ENCODE measurements around the gene SMIM21.

The SMIM21 gene

DNA sequence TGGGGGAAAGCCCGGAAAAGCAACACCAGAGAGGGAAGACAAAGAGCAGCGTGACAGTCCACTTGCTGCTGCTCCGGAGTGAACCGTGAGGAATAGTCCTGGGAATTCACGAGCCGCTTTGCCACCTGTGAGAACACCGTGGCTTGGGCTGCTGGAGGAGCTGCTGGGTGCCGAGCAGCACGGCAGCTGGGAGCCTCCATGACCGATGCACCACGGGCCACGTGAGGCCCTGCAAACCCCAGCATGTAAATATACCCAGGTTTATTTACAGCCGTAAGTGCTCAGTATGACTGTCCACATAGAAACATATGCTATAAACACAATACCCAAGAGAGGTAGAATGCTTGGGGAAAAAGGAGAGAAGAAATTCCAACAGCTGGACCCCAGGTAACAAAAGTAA, 65.1 kb downstream of the SMIM21 start:
- Histone ChIP-seq H3K4me3 (ENCODE audit: low read depth, low read length) (no peak overlapping the region), H3K36me3 (ENCODE audit: control insufficient read depth in 2 of 2, insufficient read depth in 1 of 2, low read length in 2 of 2) (no peaks in the 10 kb centered on the region), H3K9me3 (ENCODE audit: control insufficient read depth, insufficient read depth, low read depth, low read length) (no peaks in the 10 kb centered on the region), H3K27ac (ENCODE audit: extremely low read depth, low read depth, low read length) (no peak overlapping the region), H3K4me1 (ENCODE audit: control insufficient read depth, insufficient read depth, low read length) (no peaks in the 10 kb centered on the region)
- ChIA-PET POLR2A (no interaction called here), CTCF (no interaction called here)
- TF ChIP-seq ZNF658 (tag by site-specific recombination; IDR thresholded peaks at IDR 0.05): no peak
- no peak for TF ChIP-seq ZNF549 (tag by site-specific recombination; IDR thresholded peaks at IDR 0.05)
- no peak for TF ChIP-seq GFI1B (tag by site-specific recombination; IDR thresholded peaks at IDR 0.05)
- TF ChIP-seq, protein P1, sequence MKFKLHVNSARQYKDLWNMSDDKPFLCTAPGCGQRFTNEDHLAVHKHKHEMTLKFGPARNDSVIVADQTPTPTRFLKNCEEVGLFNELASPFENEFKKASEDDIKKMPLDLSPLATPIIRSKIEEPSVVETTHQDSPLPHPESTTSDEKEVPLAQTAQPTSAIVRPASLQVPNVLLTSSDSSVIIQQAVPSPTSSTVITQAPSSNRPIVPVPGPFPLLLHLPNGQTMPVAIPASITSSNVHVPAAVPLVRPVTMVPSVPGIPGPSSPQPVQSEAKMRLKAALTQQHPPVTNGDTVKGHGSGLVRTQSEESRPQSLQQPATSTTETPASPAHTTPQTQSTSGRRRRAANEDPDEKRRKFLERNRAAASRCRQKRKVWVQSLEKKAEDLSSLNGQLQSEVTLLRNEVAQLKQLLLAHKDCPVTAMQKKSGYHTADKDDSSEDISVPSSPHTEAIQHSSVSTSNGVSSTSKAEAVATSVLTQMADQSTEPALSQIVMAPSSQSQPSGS (tag by site-specific recombination; IDR thresholded peaks at IDR 0.05; ENCODE audit: low read depth): no peak
- TF ChIP-seq FEZF1 (tag by site-specific recombination; IDR thresholded peaks at IDR 0.05): no peak
- TF ChIP-seq, protein P2, sequence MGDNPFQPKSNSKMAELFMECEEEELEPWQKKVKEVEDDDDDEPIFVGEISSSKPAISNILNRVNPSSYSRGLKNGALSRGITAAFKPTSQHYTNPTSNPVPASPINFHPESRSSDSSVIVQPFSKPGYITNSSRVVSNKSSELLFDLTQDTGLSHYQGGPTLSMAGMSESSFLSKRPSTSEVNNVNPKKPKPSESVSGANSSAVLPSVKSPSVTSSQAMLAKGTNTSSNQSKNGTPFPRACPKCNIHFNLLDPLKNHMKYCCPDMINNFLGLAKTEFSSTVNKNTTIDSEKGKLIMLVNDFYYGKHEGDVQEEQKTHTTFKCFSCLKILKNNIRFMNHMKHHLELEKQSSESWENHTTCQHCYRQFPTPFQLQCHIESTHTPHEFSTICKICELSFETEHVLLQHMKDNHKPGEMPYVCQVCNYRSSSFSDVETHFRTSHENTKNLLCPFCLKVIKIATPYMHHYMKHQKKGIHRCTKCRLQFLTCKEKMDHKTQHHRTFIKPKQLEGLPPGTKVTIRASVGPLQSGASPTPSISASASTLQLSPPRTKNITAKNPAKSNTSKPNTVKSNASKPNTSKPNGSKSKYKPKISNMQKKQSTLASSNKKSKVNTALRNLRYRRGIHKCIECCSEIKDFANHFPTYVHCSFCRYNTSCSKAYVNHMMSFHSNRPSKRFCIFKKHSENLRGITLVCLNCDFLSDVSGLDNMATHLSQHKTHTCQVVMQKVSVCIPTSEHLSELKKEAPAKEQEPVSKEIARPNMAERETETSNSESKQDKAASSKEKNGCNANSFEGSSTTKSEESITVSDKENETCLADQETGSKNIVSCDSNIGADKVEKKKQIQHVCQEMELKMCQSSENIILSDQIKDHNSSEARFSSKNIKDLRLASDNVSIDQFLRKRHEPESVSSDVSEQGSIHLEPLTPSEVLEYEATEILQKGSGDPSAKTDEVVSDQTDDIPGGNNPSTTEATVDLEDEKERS (tag by site-specific recombination; IDR thresholded peaks at IDR 0.05): no peak
- no peak for TF ChIP-seq ZNF544 (tag by site-specific recombination; IDR thresholded peaks at IDR 0.05)

DNA sequence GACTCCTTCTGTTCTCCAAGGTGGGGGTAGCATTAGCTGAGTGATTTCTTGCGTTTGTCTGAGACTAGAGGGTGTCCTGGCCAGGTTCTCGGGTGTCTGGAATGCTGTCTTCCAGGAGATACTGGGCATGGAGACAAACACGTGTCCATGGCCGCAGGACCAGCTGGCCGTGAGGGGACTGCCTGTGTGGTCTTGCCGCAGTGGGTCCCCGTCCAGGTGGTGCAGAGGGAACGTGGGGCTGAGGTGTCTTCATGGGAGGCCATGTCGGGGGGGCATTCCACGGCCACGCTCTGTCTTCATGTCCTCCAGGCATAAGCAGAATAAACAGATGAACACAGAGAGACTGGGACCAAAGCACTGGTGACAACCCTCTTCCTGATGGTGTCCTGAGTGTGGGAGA, 66.6 kb downstream of the SMIM21 start:
- no peaks in the 10 kb centered on the region for H3K4me1 ChIP-seq (ENCODE audit: control insufficient read depth, insufficient read depth, low read length)
- ChIA-PET CTCF (interaction anchor here (0.6 kb wide), 1 partner anchor 70 kb away, joined by 3 read pairs; no protein-coding TSS in a partner anchor), POLR2A (no interaction called here)
- H3K27ac ChIP-seq (ENCODE audit: extremely low read depth, low read depth, low read length): no peak overlapping the region
- no peak overlapping the region for H3K4me3 ChIP-seq (ENCODE audit: low read depth, low read length)
- TF ChIP-seq GLI4 (tag by site-specific recombination; IDR thresholded peaks at IDR 0.05) (no peak), ZNF175 (tag by site-specific recombination; IDR thresholded peaks at IDR 0.05) (no peak)
- TF ChIP-seq, protein P3, sequence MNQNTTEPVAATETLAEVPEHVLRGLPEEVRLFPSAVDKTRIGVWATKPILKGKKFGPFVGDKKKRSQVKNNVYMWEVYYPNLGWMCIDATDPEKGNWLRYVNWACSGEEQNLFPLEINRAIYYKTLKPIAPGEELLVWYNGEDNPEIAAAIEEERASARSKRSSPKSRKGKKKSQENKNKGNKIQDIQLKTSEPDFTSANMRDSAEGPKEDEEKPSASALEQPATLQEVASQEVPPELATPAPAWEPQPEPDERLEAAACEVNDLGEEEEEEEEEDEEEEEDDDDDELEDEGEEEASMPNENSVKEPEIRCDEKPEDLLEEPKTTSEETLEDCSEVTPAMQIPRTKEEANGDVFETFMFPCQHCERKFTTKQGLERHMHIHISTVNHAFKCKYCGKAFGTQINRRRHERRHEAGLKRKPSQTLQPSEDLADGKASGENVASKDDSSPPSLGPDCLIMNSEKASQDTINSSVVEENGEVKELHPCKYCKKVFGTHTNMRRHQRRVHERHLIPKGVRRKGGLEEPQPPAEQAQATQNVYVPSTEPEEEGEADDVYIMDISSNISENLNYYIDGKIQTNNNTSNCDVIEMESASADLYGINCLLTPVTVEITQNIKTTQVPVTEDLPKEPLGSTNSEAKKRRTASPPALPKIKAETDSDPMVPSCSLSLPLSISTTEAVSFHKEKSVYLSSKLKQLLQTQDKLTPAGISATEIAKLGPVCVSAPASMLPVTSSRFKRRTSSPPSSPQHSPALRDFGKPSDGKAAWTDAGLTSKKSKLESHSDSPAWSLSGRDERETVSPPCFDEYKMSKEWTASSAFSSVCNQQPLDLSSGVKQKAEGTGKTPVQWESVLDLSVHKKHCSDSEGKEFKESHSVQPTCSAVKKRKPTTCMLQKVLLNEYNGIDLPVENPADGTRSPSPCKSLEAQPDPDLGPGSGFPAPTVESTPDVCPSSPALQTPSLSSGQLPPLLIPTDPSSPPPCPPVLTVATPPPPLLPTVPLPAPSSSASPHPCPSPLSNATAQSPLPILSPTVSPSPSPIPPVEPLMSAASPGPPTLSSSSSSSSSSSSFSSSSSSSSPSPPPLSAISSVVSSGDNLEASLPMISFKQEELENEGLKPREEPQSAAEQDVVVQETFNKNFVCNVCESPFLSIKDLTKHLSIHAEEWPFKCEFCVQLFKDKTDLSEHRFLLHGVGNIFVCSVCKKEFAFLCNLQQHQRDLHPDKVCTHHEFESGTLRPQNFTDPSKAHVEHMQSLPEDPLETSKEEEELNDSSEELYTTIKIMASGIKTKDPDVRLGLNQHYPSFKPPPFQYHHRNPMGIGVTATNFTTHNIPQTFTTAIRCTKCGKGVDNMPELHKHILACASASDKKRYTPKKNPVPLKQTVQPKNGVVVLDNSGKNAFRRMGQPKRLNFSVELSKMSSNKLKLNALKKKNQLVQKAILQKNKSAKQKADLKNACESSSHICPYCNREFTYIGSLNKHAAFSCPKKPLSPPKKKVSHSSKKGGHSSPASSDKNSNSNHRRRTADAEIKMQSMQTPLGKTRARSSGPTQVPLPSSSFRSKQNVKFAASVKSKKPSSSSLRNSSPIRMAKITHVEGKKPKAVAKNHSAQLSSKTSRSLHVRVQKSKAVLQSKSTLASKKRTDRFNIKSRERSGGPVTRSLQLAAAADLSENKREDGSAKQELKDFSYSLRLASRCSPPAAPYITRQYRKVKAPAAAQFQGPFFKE (tag by site-specific recombination; IDR thresholded peaks at IDR 0.05; ENCODE audit: borderline replicate concordance): no peak
- no peaks in the 10 kb centered on the region for H3K9me3 ChIP-seq (ENCODE audit: control insufficient read depth, insufficient read depth, low read depth, low read length)
- no peaks in the 10 kb centered on the region for H3K36me3 ChIP-seq (ENCODE audit: control insufficient read depth in 2 of 2, insufficient read depth in 1 of 2, low read length in 2 of 2)

DNA sequence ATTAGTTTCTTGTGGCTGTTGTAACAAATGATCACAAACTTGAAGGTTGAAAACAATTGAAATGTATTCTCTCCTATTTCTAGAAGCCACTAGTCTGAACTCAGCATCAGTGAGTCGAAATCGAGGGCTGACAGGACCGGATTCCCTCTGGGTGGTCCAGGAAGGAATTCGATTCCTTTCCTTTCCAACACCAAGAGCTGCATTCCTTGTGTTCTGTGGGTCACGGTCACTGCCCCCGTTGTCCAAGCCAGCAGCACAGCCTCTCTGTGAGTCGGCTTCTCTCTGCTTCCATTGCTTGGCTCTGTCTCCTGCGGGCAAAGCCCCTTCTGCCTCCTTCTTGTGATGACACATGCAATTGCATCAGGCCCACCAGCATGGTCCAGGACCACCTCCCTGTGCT, 67.3 kb downstream of the SMIM21 start:
- Histone ChIP-seq H3K4me3 (ENCODE audit: low read depth, low read length) (no peak overlapping the region), H3K4me1 (ENCODE audit: control insufficient read depth, insufficient read depth, low read length) (no peaks in the 10 kb centered on the region), H3K27ac (ENCODE audit: extremely low read depth, low read depth, low read length) (no peak overlapping the region), H3K36me3 (ENCODE audit: control insufficient read depth in 2 of 2, insufficient read depth in 1 of 2, low read length in 2 of 2) (no peaks in the 10 kb centered on the region), H3K9me3 (ENCODE audit: control insufficient read depth, insufficient read depth, low read depth, low read length) (no peaks in the 10 kb centered on the region; the same call in 1 of the 2 replicates)
- TF ChIP-seq GFI1B (tag by site-specific recombination; IDR thresholded peaks at IDR 0.05): no peak
- ChIA-PET CTCF (interaction anchor here (0.6 kb wide), 1 partner anchor 70 kb away, joined by 3 read pairs; no protein-coding TSS in a partner anchor), POLR2A (no interaction called here)
